Measurements from ENCODE around the gene MIB2. TPM values are rescaled to one million over a fixed set of nuclear protein-coding genes. Genes with fewer than 3 reads are reported as not detected.
A peak's percentile ranks its signal among the peaks of the same experiment; 100 is the strongest.
"Not testable (repeated sequence)": the region's sequence is repeated elsewhere in the genome, so short reads cannot be mapped to it uniquely, and the experiment has no call there.

The MIB2 gene
- total RNA-seq, 2 experiments from 2014 or later: 27.6 to 31.7 TPM

DNA sequence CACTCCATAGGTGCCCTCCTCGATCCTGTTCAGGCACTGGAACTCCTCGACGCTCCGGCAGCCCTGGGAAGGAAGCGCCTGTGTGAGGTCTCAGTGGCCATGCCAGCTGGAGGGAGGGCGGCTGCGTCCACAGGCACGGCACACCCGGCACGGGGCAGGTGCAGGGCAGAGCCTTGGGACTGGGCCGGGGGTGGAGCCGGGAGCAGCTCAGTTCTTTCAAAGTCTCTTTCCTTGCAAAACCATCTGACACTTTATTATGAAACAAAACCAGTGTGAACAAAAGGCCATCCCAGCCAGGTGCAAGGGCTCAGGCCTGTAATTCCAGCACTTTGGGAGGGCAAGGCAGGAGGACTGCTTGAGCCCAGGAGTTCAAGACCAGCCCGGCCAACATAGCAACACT is 23.2 kb downstream of the MIB2 start:
- CTCF ChIA-PET; H3K4me1 Mint-ChIP-seq (ENCODE audit: low read depth); H3K36me3 Mint-ChIP-seq (ENCODE audit: low read depth); H3K4me3 Mint-ChIP-seq; intact Hi-C loops (cut with micrococcal nuclease); DNase-seq; H3K27ac Mint-ChIP-seq; H3K27me3 Mint-ChIP-seq (ENCODE audit: low read depth); H3K9me3 Mint-ChIP-seq: not testable (repeated sequence)

DNA sequence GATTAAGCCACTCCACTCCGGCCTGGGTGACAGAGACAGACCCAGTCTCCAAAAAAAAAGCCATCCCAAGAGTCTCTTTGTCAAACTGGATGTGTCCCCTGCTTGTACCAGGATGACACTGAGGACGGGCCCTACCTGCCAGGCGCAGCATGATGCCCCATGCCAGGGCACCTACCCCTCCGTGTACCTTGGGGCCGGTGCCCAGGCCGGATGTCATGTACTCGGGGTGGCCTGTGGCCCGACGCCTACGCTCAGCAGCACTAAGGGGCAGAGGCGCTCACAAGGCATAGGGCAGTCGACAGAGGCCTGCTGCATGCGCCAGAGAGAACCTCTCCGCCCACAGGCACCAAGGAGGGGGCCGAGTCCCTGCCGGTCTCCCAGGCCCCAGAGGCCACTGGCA is 24.1 kb downstream of the MIB2 start:
- H3K36me3 Mint-ChIP-seq (ENCODE audit: low read depth); H3K4me3 Mint-ChIP-seq: not testable (repeated sequence)

DNA sequence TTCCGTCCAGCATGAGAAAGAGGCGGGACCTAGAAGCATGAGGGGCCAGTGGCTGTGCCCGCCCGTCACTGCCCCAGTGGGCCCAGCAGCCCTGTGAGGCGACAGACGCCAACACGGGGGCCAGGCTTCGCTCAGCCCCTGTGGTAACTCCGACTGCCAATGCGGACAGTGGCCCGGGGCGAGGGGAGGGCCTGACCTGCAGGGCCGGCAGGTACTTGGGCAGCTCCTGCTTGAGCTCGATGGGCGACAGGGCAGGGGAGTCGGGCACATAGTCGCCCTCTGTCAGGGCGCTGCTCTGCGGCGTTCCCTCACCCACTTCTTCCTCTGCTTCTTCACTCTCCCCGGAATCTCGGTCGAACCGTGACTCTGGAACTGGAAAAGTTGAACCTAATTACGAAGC is 24.8 kb downstream of the MIB2 start:
- H3K4me1 Mint-ChIP-seq (ENCODE audit: low read depth); DNase-seq; H3K4me3 Mint-ChIP-seq; H3K9me3 Mint-ChIP-seq; H3K27me3 Mint-ChIP-seq (ENCODE audit: low read depth); intact Hi-C loops (cut with micrococcal nuclease); H3K36me3 Mint-ChIP-seq (ENCODE audit: low read depth); H3K27ac Mint-ChIP-seq; CTCF ChIA-PET: not testable (repeated sequence)

More for the DNA sequence above, 24.1 kb downstream of the MIB2 start:
- H3K27ac Mint-ChIP-seq; H3K4me1 Mint-ChIP-seq (ENCODE audit: low read depth); H3K27me3 Mint-ChIP-seq (ENCODE audit: low read depth); DNase-seq; H3K9me3 Mint-ChIP-seq; CTCF ChIA-PET; intact Hi-C loops (cut with micrococcal nuclease): not testable (repeated sequence)

DNA sequence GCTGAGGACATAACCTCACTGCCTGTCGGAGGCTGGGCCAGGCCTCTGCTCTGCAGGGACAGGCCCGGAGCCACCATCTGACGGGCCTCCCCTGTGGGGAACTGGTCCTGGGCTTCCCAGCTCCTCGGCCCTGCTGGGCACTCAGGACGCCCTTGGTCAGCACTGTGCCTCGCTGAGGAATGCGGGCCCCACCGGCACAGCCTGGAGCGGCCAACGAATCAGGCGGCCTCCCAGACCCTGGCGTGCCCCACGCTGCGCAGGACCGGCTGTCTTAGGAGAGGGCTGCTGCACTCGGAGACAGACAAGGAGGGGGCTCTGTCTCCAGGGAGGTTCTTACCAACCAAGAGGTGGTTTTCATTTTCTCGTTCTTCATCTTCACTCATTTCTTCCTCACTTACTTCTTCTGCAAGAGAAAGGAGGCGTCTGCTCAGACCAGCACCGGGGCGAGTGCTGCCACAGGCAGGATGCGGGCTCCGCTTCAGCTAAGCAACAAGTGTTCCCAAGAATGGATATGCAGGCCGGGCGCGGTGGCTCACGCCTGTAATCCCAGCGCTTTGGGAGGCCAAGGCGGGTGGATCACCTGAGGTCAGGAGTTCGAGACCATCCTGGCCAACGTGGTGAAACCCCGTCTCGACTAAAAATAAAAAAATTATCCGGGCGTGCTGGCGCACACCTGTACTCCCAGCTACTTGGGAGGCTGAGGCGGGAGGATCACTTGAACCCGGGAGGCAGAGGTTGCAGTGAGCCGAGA is 25.6 kb downstream of the MIB2 start:
- H3K27me3 Mint-ChIP-seq (ENCODE audit: low read depth); H3K27ac Mint-ChIP-seq; CTCF ChIA-PET; DNase-seq; H3K4me1 Mint-ChIP-seq (ENCODE audit: low read depth); intact Hi-C loops (cut with micrococcal nuclease); H3K9me3 Mint-ChIP-seq; H3K36me3 Mint-ChIP-seq (ENCODE audit: low read depth); H3K4me3 Mint-ChIP-seq: not testable (repeated sequence)

DNA sequence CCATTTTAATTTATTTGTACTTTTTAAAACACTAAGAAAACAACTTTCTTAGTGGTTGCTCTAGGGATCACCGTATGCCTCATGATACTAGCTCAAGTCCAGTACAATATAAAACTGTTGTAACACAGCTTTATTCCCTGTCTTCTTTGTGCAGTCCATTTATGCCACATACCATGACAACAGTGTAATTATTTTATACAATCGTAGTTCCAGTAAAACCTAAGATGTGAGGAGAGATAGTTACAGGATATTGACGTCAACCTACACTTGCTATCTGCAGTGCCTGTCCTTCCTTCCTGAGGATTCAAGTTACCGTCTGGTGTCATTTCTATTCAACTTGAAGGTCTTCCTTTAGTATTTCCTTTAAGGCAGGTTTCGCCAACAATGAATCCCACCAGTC is 31.0 kb downstream of the MIB2 start:
- peaks cover 27% of the 10 kb centered on the region for H3K36me3 Mint-ChIP-seq (ENCODE audit: low read depth)
- intact Hi-C loops (cut with micrococcal nuclease); DNase-seq; CTCF ChIA-PET; H3K27ac Mint-ChIP-seq; H3K27me3 Mint-ChIP-seq (ENCODE audit: low read depth); H3K9me3 Mint-ChIP-seq; H3K4me3 Mint-ChIP-seq; H3K4me1 Mint-ChIP-seq (ENCODE audit: low read depth): not testable (repeated sequence)

DNA sequence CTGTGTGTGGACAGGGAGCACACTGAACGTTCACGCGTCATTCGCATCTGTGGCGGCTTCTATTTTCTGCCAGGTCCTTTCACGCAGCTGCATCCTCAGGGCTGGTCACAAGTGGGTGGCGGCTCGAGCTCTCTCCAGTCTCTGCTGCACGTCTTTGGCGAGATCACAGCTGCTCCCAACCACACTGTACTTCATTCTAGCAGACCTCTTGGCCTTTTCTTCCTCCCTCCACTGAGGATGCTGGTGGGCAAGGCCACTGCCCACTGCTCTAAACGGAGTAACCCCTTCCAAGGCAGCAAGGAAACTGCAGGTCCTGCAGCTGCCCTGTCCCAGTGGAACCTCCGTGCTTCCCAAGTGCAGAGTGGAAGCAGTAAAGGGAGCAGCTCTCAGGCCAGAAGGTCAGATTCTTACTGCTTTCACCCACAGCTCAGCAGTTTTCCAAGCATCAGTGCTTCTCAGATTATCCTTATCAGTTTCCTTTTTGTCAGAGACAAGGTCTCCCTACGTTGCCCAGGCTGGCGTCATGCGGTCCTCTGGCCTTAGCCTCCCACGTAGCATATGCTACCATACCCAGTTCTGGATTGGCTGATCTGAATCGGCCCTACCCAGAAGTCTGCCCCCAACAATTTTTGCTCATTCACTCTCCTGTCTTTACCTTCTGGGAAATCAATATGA is 32.4 kb downstream of the MIB2 start:
- peaks cover 37% of the 10 kb centered on the region for H3K36me3 Mint-ChIP-seq (ENCODE audit: low read depth)
- not testable (repeated sequence) for H3K27ac Mint-ChIP-seq
- CTCF ChIA-PET: interaction anchor here (0.6 kb wide), 1 partner anchor 409 kb away, joined by 4 read pairs; no protein-coding TSS in a partner anchor

DNA sequence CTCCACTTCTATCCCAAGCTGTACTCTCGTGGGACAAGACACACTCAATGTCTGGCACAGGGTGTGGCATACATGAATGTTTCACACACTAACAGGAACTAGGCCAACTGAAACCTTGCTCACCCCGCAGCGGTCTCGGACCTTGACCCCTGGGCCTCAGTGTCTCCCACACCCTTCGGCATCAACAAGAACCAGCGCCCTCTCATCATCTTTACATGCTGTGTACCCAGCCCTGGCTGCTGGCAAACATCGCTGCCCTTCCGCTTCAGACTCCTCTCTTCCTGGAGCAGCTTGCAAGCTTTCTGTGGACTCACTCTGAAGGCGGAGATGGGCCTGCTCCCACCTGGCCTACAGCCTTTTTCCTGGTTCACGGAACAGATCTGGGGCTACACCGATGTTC is 33.0 kb downstream of the MIB2 start:
- H3K36me3 Mint-ChIP-seq (ENCODE audit: low read depth): peaks cover 38% of the 10 kb centered on the region
- H3K4me3 Mint-ChIP-seq: not testable (repeated sequence)

More for the DNA sequence above, 32.4 kb downstream of the MIB2 start:
- H3K4me3 Mint-ChIP-seq; DNase-seq; H3K27me3 Mint-ChIP-seq (ENCODE audit: low read depth); H3K4me1 Mint-ChIP-seq (ENCODE audit: low read depth); intact Hi-C loops (cut with micrococcal nuclease); H3K9me3 Mint-ChIP-seq: not testable (repeated sequence)

DNA sequence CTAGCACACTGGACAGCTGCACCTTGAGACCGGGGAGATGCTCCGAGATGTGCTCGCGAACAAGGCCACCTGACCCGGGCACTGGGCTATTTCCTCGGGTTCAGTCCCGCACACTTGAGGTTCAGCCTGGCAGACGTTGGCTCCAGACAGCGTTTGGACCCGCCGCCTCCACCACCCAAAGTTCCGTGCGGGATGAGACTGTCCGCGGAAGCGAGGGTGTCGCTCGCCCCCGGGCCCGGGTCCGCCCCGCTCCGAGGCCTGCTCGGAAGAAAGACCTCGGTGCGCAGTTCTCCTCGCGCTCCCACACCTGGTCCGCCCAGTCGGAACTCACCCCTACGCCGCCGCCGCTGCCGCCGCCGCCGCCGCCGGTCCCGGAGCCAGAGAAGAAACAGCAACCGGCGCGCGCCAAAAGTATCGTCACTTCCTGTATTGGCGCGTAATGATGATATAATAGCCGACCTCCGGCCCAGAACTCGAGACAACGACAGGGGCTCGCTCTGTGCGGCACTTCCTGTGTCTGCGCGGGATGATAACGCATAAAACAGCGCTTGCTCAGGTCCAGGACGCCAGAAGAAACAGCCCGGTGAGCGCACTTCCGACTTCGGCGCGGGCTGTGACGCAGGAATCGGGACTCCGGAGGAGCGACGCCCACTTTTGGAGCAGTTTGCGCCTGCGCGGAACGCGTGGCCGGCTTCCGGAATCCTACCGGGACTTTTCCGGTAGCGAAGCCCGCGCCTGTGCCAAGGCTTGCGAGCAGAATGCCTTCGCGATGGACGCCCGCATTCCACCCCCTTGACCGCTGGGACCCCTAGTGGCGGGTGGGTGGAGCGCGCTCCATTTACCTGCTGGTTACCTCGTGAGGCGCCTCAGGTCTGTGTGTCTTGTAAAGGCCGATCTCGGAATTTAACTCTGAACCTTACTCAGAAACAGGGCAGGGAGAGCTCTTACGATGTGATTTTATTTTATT is 43.6 kb downstream of the MIB2 start, which contains the start of gene CDK11B:
Gene CDK11B, minus strand, starts transcription at position 422 of the 967 bp plus-strand sequence. CDS start 1,519 bp downstream, outside the sequence.
- peak within 1 kb of the TSS; percentile 90 for H3K4me3 Mint-ChIP-seq
- intact Hi-C loops (cut with micrococcal nuclease): loop anchor here (1.0 to 5.0 kb wide), 3 partner anchors 44 to 85 kb away; partner anchors contain the start of genes CDK11A, MIB2 and SSU72
- CTCF ChIA-PET; H3K36me3 Mint-ChIP-seq (ENCODE audit: low read depth); H3K4me1 Mint-ChIP-seq (ENCODE audit: low read depth); H3K27me3 Mint-ChIP-seq (ENCODE audit: low read depth); H3K9me3 Mint-ChIP-seq: not testable (repeated sequence)
- peak; percentile 96 for DNase-seq
- peak within 1 kb of the TSS; percentile 100 for H3K27ac Mint-ChIP-seq

More for the DNA sequence above, 33.0 kb downstream of the MIB2 start:
- H3K27me3 Mint-ChIP-seq (ENCODE audit: low read depth); DNase-seq; H3K4me1 Mint-ChIP-seq (ENCODE audit: low read depth); H3K9me3 Mint-ChIP-seq; intact Hi-C loops (cut with micrococcal nuclease); H3K27ac Mint-ChIP-seq: not testable (repeated sequence)
- CTCF ChIA-PET: interaction anchor here (0.6 kb wide), 1 partner anchor 408 kb away, joined by 4 read pairs; no protein-coding TSS in a partner anchor

DNA sequence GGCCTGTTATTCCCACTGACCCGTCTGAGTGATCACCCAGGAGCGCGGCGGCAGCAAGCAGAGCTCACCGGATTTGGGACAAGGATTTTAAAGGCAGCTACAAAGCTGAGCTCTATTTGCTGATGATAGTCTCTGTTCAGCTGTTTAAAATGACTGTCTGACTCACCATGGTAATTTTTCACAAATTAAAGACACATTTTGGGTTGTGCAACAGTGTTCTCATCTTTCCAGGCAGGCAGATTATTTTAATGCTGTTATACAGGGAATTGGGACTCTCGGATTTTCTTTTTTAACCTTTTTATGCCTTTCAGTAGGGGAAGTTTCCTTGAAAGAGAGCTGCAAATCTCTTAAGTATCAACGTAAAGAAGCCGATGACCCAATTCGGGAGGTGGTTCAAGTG is 47.1 kb downstream of the MIB2 start:
- CTCF ChIA-PET; DNase-seq; H3K4me1 Mint-ChIP-seq (ENCODE audit: low read depth); H3K27me3 Mint-ChIP-seq (ENCODE audit: low read depth); H3K27ac Mint-ChIP-seq; H3K9me3 Mint-ChIP-seq; H3K36me3 Mint-ChIP-seq (ENCODE audit: low read depth); intact Hi-C loops (cut with micrococcal nuclease); H3K4me3 Mint-ChIP-seq: not testable (repeated sequence)

DNA sequence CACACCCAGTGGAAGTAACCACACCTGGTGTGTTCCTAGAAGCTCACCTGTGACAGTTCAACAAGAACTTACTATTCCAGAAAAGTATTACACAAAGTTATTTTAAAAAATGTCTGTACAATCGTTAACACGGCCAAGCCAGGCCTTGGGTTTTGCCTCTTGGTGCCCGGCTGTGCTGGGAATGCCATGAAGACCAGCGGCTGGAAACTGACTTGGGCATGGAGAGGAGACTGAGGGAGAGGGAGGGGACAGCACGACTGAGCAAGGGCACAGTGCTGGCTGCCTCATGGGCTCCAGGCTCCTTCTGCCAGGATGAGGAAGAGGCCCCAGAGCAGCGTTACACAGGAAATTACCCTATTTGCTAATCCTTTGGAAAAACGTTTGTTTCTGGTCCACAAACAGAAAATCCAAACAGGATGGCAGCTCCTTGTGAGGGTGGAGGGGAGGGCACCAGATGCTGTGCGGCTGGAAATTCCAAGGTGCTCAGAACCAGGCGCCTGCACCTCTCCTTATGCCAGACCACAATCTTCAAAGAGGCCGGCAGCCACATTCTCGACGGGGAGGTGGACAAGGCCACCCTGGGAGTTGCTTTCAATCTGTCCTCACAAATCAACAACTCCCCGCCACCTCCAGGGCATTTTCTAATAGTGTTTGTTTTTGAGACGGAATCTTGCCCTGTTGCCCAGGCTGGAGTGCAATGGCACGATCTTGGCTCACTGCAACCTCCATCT is 47.7 kb downstream of the MIB2 start:
- intact Hi-C loops (cut with micrococcal nuclease): not testable (repeated sequence)

DNA sequence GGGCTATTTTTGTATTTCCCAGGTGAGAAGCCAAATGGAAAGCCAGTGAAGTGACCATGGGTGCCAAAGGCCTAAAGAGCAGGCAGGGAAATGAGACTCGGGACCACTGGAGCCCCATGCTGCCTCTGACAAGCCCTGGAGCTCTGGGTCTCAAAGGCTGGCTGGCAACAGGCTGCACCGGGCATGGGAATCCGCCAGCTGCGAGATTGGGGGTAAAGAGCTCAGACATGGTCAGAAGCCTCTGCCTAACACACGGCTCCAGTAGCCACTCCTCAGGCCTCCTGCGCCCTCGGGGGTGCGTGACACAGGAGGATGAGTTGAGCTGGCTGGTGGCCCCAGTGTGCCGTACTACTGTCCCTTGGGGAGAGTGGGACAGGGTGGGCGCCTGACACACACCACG is 49.0 kb downstream of the MIB2 start:
- DNase-seq; intact Hi-C loops (cut with micrococcal nuclease); H3K4me1 Mint-ChIP-seq (ENCODE audit: low read depth); H3K27me3 Mint-ChIP-seq (ENCODE audit: low read depth); H3K27ac Mint-ChIP-seq; CTCF ChIA-PET; H3K4me3 Mint-ChIP-seq; H3K36me3 Mint-ChIP-seq (ENCODE audit: low read depth); H3K9me3 Mint-ChIP-seq: not testable (repeated sequence)

More for the DNA sequence above, 47.7 kb downstream of the MIB2 start:
- H3K4me3 Mint-ChIP-seq; H3K27ac Mint-ChIP-seq; H3K9me3 Mint-ChIP-seq; H3K36me3 Mint-ChIP-seq (ENCODE audit: low read depth); H3K27me3 Mint-ChIP-seq (ENCODE audit: low read depth); CTCF ChIA-PET; DNase-seq; H3K4me1 Mint-ChIP-seq (ENCODE audit: low read depth): not testable (repeated sequence)

Measured in activated naive CD4-positive, alpha-beta T cell treated with anti-CD3 and anti-CD28 coated beads for 36 hours (primary cell).